ELF-1 (cell line): ENCODE results near the gene HIVEP2.

Experiments
- DNase-seq: peaks from one replicate; pipeline ENCODE4 v3.0.0-alpha.2; 2016; ENCODE audit warnings: low read depth, low spot score

Gene HIVEP2

GRCh38 chr6:142892254-142893021 lies 52.5 kb downstream of the HIVEP2 start:
- no peak for DNase-seq

DNA sequence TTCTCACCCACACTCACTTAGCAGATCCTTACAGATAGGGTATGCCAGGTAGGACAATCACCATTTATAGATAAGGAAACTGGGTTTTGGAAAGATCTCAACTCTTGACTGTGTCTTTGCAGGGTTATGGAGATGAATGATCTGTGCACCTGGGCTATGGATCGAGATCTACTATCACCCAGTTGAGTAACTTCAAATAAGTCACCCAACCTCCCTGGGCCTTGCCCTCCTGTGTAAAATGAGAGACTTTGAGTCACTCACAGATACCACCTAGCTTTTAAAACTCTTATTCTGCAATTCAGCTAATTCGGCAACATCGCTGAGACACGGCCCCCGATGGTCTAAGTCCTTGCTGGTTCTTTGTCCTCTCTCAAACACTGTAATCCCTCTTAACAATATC lies 53.5 kb downstream of the HIVEP2 start:
- no peak for DNase-seq

DNA sequence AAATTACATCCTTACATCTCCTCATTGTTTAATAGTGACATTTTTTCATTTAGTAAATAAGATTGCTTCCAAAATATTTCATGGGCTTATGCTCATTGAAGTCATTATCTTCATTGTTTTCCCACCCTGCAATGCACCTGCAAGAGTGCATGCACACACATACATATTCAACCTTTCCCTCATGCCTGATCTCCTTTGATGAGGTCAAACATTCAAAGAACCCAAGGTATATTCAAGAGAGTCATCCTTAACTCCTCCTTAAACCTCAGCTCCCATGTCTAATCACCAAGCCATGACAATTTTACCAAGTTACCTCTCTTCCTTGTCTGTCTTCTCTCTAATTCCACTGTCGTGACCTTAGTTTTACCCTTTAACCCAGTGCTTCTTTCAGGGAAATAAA lies 56.5 kb downstream of the HIVEP2 start:
- DNase-seq: no peak

DNA sequence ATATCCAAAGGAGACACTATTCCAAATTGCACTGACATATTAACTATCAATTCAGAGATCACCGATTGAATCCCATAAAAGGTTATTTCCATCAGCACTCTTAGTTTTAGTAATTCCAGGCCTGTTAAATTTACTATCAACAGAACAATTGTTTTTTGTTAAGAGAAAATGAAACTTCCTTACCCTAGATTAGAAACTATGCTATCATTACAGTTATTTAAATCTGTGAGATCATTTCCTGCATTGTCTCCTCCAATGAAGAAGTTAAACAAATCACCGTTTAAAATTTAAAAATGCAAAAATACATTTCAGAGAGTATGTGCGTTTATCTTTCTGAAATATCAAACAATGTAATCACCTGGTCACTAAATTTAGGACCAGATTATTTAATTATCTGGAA lies 57.5 kb downstream of the HIVEP2 start:
- no peak for DNase-seq

GRCh38 chr6:142886431-142887170 lies 58.4 kb downstream of the HIVEP2 start:
- no peak for DNase-seq

GRCh38 chr6:142885182-142885867 lies 59.7 kb downstream of the HIVEP2 start:
- DNase-seq: peak; percentile 85

DNA sequence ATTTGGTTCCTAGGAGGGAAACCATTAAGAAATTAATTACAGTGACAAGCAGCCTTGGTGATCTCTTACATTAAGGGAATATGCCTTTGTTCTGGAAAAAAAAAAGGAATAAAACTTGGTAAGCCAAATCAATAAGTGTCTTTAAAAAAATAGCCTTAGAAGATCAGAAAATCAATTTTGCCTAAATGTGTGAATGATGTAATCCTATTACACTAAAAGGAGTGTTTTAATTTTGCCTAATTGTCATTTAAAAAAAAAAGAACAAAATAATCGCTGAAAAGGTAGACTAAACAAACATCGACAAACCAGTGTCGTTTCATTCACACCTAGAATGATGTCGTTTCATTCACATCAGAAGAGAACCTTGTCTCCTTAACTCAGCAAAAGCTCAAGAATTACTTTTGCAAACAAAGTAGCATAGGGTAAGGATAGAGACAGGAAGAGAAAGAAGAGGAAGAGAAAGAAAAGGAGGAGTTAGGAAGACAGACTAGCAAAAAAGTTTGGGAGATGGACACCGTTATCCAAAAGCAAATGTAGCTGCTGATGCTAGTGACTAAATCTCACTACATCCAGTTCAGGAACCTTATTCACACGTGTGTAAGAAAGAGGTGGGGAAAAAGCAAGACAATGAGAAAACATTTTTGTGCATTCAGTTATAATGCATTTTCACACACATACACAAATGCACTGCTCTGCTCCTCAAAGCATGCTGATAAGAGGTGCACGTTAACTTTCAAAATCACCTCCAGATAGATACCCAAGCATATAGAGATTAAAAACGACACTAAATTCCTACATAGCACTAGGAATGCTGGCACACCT lies 60.6 kb downstream of the HIVEP2 start:
- DNase-seq: no peak

DNA sequence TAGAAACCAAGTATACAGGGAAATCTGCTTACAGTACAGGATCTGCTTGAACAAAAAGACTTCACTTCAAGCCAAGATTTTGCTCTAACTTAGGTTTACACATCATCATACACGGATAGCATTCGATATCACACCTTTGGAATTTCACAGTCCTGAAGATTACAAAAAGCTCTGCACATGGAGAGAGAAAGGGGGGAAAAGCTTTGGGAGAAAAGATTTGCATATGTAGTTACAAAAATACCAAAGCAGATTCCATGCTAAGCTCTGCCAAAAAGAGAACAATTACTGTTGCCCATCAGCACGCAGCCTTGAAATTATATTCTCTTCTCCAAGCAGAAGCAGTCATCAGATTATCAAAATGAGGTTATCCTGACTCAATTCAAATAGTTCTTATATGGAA lies 62.0 kb downstream of the HIVEP2 start:
- DNase-seq: no peak

DNA sequence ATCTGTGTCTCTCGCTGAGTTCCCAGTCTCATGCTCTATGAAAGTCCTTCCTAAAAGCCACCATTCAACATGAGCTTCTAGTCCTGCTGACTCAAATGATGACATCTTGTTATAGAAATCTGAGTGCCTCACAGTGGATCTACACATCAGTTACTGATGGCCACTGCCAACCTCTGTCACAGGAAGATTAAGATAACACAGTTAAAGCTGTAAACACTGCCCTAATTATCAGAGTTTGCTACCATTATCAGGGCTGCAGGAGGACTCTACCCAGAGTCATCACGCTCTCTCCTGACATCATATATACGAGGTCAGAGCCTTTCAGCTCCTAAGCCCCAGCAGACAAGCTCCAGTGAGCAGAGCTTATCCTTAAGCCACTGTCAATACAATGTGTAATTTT lies 63.2 kb downstream of the HIVEP2 start:
- no peak for DNase-seq

GRCh38 chr6:142881290-142881689 lies 63.7 kb downstream of the HIVEP2 start:
- DNase-seq: no peak

DNA sequence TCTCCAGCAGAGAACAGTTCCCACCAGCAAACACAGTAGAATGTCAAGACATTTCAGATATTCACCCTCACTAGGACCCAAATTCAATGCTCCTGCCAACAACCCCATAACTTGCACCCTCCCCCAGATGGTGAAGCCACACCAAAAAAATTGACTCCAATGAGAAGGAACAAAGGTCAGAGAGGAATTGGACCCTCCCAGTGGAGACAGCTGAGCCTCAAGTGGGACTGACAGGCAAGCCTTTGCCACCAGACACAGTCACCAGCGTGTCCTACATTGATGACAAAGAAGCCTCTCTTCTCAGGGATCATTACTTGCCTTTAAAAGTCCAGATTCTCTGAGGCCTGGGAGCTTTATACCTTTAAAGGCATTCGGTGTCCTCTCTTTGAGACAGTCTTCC lies 64.8 kb downstream of the HIVEP2 start:
- no peak for DNase-seq

DNA sequence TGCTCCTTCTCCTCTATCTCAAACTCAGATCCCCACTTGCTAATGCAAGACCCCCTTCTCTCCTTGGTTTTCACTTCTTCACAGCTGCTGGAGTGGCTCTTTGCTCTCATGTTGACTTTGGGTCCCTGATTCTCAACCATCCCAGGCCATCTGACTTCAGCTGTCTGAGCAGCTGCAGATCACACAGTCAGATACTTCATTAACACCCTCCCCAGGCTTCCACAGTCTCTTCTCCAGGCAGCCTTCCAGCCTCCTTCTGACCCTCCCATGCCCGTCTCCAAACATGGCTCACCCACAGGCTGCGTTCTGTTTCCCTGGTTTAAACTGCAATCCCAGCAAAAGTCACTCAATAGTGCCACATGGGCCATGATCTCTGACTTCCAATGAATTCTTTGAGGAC lies 65.4 kb downstream of the HIVEP2 start:
- DNase-seq: no peak

DNA sequence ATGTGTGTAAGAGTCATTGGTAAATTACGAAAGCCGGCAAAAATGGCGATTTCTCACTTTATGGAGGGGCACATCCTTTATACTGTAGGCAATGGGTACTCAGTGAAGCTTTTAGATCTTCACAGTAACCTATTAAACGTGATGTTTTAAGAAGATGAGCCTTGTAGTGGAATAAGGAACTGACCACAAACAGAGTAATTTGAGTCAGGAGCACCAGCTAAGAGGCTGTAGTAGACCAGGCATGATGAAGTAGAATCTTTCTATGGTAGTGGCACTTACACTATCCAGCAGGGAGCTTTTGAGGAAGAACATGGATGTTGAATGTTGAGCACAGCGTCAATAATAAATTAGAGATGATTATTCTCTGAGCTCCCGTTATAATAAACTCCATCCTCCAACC lies 65.9 kb downstream of the HIVEP2 start:
- DNase-seq: no peak

DNA sequence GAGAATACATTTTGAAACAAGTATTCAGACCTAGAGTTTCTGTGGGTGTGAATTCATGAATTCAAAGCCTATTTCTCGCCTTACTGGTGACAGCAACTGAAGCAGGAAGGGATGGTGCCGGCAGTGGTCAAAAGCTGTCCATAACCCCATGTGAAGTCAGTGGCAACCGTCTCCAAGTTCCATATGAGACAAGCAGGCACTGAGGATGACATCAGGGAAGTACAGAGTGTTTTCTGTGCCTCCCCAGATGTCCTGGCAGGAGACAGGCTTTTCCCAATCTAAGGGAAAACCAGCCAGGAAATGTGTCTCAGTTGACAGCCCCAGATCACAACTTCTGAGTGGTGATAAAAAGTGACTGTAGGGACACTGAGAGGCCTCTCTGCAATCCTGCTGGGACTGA lies 66.6 kb downstream of the HIVEP2 start:
- DNase-seq: no peak

DNA sequence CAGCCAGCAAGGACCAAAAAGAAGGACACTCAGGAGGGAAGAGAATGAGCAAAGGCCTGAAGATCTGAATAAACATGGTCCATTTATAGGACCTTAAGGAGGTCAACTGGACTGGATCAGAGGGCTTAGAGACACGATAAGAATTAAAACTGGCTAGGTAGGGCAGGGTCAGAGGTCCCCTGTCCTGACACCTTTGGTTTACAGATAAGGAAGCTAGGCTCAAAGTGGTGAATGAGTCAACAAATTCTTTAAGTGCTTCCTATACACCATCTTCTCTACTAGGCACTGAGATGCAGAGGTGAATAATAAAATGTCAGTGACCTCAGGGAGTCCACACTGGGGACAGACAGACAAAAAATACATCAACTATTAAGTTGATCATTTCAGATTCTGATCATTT lies 70.3 kb downstream of the HIVEP2 start:
- peak; percentile 34 for DNase-seq

DNA sequence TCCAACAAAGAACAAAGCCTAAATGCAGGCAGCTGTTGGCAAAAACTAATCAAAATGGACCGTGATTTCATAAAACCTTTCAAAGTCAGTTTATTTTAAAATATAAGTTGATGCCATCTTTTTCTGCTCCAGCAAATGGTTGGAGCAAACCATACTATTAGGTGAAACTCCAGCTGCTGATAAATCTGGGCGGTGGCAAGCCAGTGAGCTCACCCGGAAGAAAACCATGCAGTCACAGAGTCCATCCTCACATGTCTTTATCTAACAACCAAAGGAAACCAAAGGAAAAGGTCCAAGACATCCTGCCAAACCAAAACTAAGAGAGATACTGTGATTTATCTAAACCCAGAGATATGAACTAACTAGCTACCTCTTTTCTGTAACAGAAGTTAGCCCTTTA lies 72.6 kb downstream of the HIVEP2 start:
- DNase-seq: no peak

GRCh38 chr6:142871910-142872331 lies 73.1 kb downstream of the HIVEP2 start:
- no peak for DNase-seq

- no peak for DNase-seq
These were observed 74.1 kb downstream of the HIVEP2 start for GRCh38 chr6:142870787-142871415.

GRCh38 chr6:142868917-142869316 lies 76.1 kb downstream of the HIVEP2 start:
- DNase-seq: no peak

DNA sequence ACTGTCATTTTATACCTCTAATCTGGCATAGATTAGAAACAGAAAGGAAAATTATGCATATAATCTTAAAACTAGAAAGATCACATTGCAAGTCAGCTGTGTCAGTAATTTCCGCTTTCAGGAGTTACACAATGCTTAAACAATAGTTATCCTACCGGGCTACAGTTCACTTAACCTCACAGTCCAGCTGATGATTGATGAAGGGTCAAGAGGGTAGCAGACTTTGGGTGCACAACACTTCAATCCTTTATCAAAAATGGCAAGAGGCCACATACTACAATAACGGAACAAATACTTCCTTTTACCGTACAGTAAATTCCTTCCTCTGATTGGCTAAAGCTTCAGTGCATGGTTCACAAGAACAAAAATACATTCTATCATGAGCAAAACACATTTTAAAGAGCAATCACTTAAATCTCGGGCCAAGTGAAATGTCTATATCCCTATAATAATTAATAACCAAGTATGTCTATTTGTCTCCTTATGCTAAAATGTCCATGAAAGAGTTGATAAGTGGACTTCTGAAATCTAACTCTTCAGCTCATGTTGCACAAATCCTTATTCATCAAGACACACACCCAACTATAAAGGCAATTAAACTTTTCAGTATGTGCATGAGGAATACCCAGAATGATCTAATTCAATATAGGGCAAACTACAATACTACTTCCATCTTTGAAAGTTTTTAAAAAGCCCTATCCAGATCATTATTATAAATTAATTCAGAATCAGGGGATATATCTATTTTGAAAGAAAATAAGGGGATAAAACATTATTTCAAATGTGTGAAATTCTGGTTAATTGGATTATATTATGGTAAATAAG lies 76.8 kb downstream of the HIVEP2 start:
- DNase-seq: no peak
